PFSK-1 (cell line): Measurements from ENCODE around the gene CLDN10.

Experiments used
- FOXP2 ChIP-seq: optimal IDR thresholded peaks from 2 replicates; pipeline ENCODE3; 2011; ENCODE audit warnings: borderline replicate concordance, control low read depth, inconsistent platforms; ENCODE audit not compliant: insufficient read depth; ENCODE audit errors: extremely low read length, extremely low read depth
- POLR2AphosphoS5 ChIP-seq: IDR thresholded peaks from 2 replicates; pipeline ENCODE4 v1.6.1; 2012; ENCODE audit warnings: low read depth, mild to moderate bottlenecking, control low read depth, low read length, moderate library complexity

DNA sequence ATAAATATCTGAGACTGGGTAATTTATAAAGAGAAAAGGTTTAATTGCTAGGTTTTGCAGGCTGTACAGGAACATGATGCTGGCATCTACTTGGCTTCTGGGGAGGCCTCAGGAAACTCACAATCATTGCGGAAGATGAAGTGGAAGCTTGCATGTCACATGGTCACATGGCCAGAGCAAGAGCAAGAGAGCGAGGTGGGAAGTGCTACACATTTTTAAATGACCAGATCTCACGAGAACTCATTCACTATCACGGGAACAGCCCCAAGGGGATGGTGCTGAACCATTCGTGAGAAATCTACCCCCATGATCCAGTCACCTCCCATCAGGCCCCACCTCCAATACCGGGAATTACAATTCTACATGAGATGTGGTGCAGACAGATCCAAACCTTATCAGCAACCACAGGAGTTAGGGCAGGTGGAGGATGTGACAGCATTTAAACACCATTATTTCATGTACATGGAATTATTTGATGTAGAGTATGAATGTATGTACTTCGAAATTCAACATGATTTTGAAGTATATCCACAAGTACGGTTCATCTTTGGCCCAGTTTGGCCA lies 10.5 kb upstream of the CLDN10 start:
- TF ChIP-seq POLR2AphosphoS5 (no peak), FOXP2 (no peak)
